ENCODE data around the gene CTAGE1. TPM values are rescaled to one million over a fixed set of nuclear protein-coding genes. Genes with fewer than 3 reads are reported as not detected.
"Not testable (repeated sequence)": the region's sequence is repeated elsewhere in the genome, so short reads cannot be mapped to it uniquely, and the experiment has no call there.

The CTAGE1 gene
- total RNA-seq, 1 donor from 2014 or later: 8.9 TPM

GRCh38 chr18:22393164-22393563 is 24.6 kb downstream of the CTAGE1 start:
- not testable (repeated sequence) for DNase-seq (ENCODE audit: low spot score)

- peak; percentile 89 for DNase-seq (ENCODE audit: low spot score)
These were observed 26.0 kb downstream of the CTAGE1 start for GRCh38 chr18:22391407-22392345.

GRCh38 chr18:22387787-22388186 is 29.9 kb downstream of the CTAGE1 start:
- DNase-seq (ENCODE audit: low spot score): no peak

GRCh38 chr18:22387364-22387763 is 30.4 kb downstream of the CTAGE1 start:
- DNase-seq (ENCODE audit: low spot score): no peak

GRCh38 chr18:22385718-22386117 is 32.0 kb downstream of the CTAGE1 start:
- DNase-seq (ENCODE audit: low spot score): no peak

- DNase-seq (ENCODE audit: low spot score): no peak
These were observed 38.9 kb downstream of the CTAGE1 start for GRCh38 chr18:22378672-22379282.

GRCh38 chr18:22377769-22378168 is 39.9 kb downstream of the CTAGE1 start:
- DNase-seq (ENCODE audit: low spot score): no peak

GRCh38 chr18:22370414-22370813 is 47.3 kb downstream of the CTAGE1 start:
- DNase-seq (ENCODE audit: low spot score): no peak

GRCh38 chr18:22368021-22368420 is 49.7 kb downstream of the CTAGE1 start:
- DNase-seq (ENCODE audit: low spot score): no peak

- no peak for DNase-seq (ENCODE audit: low spot score)
These were observed 50.4 kb downstream of the CTAGE1 start for GRCh38 chr18:22367303-22367702.

GRCh38 chr18:22363867-22364463 is 53.8 kb downstream of the CTAGE1 start:
- no peak for DNase-seq (ENCODE audit: low spot score)

Other genes with a start within 250 kb of the CTAGE1 start
- 53.0 TPM for gene GATA6, start 248.3 kb downstream of the CTAGE1 start, total RNA-seq (ENCODE audit: insufficient read depth, low replicate concordance)

Data from umbilical cord (tissue), 2 donors.